ENCODE data around the gene AQR.
A peak's percentile ranks its signal among the peaks of the same experiment; 100 is the strongest.
"Not testable (repeated sequence)": the region's sequence is repeated elsewhere in the genome, so short reads cannot be mapped to it uniquely, and the experiment has no call there.

Gene AQR

DNA sequence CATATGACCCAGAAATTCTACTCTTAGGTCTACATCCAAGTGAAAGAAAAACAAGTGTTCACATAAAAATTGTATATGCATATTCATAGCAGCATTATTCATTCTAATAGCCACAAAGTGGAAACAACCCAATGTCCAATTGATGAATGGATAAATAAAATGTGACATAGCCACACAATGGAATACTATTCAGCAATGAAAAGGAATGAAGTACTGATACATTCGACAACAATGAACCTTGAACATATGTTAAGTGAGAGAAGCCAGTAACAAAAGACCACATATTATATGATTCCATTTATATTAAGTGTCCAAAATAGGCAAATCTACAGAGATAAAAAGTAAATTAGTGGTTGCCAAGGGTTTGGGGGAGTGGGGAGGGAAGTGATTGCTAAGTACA, 104.0 kb downstream of the AQR start:
- DNase-seq: no peak

DNA sequence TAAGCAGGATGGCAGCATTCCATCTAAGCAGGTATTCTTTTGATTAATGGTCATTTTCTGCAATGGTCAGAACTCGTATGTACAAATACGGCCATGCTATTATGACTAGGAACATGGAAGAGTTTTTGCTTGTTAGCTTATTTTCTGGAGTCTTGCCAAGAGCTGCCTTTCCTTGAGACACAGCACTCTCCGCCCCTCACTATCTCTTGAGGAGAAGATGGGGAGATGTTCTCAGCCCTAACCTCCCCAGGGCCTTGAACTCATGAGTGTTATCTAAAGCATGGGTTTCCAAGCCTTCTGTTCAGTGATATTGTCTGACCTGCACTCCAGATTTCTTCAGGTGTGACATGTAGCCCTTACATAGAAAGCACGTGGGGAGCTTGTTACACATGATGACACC, 108.3 kb downstream of the AQR start:
- DNase-seq: no peak

DNA sequence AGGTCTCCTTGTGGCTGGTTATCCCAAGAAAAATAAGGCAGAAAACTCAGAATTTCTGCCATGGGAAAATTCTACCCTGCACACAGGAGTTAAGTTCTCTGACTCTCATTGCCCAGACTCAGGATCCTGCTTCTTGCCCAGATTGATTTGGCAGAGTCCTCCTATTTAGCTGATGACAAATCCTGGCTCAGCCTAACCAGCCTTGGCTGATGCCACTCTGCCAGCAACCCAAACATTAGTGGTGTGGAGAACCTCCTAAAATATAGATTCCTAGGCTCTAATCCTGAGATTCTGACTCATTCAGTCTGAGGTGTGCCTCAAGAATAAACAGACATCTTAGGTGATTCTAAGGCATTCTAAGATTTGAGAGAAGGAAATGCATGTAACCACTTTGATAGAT, 113.6 kb downstream of the AQR start:
- DNase-seq: peak; percentile 6

DNA sequence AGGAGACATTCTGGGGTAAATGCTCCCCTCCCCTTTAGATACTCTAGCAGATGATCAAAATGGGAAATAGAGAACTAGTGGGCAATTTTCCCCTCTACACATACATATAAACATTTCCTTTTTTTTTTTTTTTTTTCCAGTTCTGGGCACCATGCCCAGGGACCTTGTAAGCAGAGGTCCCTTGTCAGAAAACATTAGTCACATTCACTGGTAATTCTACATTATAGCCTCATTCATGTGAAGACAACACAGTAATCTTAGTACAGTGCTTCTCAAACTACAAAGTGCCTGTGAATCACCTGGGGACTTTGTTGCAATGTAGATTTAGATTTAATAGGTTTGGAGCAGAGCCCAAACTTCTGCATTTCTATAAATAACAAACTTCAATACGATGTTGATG, 114.1 kb downstream of the AQR start:
- DNase-seq: peak; percentile 77

DNA sequence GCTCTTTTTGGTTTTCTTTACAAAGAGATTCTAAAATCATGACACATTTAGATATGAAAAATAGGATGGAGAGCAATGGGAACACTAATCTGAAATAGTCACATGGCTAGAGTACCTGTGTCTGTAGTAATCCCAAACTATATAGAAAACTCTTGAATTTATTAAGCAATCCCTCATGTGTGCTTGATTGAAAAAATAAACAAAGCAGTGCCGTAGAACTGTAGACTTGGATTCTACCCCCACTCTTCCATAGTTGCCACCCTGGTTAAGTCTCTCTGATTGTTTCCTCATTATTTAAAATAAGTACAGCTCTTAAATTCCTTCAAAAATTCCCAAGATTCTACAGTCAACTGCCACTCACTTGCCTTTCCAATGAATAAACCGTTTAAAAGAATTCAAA, 115.3 kb downstream of the AQR start:
- DNase-seq: no peak

DNA sequence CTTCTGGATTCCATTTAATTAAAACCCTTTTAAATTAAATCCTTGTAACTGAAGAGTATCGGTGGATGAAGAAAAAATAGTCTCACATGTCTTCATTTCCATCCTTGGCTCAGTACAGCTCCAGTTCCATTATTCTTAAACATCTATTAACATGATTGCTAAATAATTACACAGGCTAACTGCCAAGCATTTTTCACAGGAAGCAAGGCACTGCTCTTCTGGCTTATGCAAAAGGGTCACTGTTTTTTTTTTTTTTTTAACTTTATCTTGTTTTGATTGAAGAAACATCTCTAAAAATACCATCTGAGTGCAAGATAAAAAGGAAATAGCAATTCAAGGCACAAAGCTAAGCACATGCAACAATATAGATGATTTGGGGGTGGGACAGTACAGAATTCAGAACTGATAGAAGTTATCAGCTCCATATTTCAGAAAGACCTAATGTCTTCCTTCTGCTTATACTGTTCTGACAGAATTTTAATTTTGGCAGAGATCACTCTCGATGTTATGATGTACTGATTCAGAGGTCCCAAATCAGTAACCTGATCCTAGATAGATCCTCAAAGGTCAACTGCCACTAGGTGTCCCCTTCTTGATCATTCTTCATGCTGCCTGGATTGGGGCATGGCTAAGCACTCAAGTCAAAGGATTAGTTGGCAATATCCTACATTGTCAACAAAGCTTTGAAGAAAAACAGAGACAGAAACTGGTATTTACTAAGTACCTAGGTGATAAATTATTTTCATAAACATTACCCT, 116.4 kb downstream of the AQR start:
- DNase-seq: peak; percentile 42

DNA sequence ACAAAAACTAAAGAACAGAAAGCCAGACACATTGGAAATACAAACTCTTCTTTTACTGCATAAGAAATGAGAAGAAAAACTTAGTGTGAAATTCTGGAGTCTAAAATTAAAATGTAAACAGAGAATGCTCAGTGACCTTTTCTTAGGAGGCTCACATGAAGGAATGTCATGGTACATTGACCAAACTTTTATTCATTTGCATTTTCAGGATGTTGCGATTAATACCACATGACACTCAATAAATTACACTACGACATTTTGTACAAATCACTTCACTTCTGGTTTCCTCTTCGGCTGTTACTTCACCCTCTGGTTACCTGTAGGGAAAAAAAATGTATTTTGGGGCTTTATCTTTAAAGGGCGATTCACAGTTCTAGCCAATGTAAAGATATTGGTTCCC, 117.8 kb downstream of the AQR start:
- DNase-seq: no peak

DNA sequence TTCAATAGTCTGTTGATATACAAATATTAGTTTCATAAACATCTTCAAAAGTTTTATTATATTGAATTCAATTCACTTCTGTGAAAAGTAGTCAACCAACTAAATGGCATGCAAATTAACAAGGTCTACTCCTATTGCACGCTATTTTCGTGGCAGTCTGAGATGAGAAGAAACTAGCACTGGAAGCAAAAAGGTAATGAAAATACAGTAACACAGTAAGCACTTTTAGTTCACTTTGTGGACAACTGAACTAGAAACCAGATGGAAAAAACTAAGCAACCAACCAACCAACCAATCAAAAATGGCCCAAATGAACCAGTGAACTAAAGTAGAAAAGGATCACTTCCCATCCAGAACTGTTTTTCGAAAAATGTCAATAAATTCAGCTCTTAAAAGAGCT, 118.5 kb downstream of the AQR start:
- no peak for DNase-seq

DNA sequence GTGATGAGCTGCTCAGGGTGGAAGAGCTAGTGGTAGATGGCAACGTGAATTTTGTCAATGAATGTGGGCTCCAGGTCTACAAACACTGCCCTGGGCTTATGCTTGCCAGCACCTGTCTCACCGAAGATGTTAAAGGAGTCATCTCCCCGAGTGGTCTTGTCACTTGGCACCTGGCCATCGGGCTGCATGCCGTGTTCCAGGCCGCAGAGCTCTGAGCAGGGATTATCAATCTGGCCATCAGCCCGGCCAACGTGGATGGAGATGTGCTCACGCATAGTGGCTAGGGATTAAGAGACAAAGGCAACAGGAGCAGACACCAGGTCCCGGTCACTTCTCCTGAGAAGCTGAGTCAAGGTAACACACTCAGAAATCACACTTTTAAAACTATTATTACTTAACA, 119.4 kb downstream of the AQR start:
- no peak for DNase-seq

DNA sequence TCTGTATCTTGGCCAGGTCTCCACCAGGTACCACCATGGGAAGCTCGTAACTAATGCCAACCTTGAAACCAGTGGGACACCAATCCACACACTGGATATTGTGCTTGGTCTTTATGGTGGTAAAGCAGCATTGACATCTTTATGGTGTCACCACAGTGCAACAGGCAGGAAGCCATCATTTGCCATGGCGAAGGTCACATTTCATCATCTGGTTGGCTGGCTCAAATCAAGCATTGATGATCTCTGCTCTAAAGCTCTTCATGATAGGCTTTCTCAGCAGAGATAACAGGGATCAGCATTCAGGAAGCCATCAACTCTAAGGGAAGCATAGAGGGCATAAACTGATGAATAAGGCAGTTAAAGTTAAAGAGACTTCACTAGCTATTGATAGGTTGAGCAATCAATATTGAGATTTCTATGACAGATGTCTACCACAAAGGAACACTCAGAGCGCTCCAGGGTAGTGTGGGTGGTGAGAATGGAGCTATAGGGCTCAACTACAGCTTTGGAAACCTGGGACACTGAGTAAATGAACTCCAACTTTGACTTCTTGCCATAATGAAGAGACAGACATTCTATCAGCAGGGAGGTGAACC, 120.1 kb downstream of the AQR start:
- DNase-seq: no peak

DNA sequence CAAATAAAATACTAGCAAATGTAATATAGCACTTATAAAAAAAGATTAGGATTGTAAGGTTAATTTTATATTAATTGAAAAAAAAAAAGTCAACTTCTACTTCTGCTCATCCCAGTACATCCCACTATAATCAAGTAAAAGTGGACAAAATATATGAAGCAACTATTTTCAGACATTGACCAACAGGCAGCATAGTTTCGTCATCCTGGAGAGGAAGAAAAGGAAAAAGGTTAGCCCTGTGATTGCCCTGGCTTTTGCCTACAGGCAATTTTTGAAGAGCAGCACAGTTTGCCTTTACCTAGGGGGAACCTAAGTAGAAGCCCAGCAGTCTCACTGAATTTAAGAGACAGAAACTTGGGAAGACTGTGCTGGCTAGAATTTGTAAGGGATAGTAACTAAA, 121.9 kb downstream of the AQR start:
- DNase-seq: no peak

DNA sequence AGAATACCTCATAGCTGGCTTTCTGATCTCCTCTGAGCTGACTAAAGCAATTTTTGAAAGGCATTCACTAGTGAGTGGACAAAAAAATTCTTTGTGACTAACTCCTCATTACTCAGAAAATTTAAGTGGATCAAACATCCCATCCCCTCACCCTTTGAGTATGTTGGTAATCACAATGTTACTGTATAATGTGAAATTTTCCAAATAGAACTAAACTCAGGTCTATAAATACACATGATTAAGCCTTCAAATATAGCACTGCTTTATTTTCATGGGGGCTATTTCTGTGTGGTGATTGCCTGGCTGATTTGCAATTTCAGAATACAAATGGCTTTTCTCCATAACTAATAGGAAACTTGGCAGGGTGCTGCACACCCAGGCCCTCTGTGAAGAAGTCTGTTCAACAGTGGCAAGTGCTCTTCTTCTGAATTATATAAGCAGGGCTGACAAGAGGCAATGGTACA, 128.2 kb downstream of the AQR start:
- peak; percentile 61 for DNase-seq

DNA sequence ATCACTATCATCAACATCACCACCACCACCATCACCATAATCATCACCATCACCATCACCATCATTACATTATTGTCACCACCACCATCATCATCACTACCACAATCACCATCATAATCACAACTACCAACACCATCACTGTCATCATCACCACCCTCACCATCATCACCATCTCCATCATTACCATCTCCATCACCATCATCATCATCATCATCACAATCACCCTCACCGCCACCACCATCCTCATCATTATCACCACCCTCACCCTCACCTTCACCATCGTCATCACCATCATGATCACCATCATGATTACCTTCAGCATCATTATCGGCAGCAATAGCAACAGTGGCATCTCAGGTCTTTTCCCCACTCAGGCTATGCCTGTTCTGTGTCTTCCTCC, 131.3 kb downstream of the AQR start:
- DNase-seq: no peak

DNA sequence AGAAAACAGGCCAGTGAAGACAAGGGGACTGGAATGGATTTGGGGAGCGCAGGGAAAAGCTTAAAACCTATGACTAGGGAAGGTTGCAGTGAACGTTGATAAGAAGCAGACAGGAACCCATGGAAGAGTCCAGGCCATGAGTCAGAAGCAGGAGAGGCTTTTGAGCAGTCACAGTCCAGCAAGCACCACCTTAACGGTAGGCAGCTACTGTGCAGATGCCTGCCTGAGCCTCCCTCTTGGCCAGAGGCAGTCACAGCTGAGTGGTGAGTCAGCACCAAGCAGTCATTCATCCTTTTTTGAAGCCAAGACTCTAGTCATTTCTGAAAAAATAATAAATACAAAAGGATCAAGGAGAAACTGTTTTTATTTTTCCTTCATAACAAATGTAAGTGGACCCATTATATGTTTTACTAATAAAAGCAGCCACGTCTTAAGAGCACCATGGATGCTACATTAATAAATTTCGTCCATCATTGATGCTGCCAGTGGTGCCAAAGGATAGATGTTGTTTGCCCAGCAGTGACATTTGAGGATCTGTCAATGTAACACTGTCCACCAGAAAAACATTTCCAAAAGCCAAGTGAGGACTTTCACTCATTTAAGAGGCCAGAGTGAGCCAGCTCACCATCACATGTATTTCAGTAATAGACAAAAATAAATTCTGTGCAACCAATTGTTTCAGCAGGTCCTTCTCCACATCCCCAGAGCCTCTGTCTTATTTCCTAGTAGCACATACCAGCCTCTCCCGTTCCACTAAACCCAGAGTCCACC, 132.1 kb downstream of the AQR start:
- peak; percentile 68 for DNase-seq

DNA sequence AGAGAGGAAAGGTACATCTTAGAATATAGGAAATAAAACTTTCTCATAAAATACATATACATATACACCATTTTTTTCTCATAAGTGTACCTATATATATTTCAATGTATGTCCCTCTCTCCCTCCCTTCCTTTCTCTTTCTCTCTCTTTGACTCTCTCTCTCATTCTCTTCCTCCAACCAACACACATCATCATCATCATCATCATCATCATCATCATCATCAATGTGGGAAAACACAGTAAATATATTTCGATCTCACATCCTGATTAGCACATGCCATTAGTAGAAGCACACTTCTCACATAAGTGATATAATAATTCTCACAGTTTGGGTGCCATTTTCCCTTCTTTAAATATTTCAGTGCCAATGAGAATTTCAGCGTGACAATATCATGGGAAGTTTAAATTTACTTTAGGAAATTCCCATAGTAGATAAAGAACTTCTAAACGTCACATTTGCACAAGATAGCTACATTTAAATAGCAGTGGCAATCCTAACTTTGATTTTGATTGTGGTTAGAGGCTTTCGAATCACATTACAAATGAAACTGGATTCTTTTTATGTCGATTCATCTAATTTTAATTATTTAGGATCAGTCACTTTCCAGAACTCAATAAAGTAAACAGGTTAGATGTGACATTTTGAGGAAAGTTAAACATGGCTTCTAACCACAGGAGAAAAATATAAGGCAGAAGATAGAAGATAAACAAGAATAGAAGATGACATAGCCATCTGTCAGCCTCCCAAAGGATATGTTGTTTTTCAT, 141.2 kb downstream of the AQR start:
- no peak for DNase-seq

DNA sequence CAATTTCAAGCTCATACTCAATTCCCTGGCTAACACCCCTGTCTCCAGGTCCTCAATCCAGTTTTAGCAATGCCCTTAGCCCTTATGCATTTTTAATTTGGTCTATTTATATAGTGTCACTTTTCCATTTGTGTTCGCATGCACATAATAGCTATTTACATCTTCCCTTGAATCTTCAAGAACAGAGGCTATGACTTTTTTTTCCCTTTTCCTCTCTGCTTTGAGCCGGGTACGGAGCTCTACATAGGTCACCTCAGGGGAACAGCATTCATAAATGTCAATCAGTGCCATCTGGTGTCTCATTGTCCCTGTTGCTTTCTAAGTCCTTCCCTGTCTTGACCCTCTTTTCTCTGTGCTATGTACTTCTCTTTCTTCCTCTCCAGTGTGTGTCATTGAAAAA, 147.7 kb downstream of the AQR start:
- DNase-seq: no peak

DNA sequence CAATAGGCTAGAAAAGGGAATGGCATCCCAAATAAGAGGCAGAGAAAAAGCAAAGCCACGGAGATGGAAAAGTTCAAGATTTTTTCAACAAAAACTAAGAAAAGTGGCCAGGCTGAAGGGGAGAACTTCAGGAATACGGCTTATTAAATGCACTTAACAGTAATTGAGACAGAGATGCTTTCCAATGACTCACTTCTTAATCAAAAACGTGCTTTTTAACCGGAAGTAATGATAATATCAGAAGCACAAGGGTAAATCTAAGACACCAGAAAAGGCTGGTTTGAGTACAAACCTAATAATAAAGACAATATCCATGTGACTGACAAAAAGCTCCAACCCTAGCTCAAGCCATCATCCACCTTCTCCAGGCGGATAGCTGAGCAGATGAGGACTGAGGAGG, 149.4 kb downstream of the AQR start:
- no peak for DNase-seq

DNA sequence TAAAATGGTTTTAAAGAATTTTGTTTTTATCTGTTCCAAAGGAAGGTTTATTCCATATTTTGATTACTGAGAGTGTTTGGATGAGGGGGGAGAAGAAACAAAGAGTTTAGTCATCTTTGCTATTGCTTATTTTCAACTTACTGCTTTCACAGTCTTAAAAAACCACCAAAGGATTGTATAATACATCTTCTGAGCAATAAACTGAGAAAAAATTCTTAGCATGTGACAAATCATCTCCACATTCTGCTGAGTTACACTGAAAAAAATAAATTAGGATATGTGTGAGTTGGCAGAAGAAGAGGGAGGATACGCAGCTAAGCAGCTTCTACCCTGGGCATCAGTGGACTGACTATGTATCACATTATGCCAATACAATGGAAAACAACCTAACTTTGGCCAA, 151.0 kb downstream of the AQR start:
- DNase-seq: peak; percentile 53

DNA sequence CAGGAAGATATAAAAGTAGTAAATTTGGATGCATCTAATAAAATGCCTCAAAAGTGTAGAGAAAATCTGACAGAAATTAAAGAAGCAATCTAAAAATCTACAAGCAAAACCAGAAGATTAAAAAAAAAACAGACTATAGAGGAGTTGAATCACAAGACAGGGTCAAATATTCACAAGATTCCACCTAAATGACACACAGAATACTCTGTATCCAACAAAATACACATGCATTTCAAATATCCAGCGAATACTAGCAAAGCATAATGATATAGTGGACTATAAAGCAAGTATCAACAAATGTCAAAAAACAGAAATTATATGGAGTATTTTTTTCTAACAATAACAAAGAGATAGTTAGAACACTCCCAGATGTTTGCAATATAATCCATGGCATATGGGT, 153.7 kb downstream of the AQR start:
- DNase-seq: peak; percentile 45

DNA sequence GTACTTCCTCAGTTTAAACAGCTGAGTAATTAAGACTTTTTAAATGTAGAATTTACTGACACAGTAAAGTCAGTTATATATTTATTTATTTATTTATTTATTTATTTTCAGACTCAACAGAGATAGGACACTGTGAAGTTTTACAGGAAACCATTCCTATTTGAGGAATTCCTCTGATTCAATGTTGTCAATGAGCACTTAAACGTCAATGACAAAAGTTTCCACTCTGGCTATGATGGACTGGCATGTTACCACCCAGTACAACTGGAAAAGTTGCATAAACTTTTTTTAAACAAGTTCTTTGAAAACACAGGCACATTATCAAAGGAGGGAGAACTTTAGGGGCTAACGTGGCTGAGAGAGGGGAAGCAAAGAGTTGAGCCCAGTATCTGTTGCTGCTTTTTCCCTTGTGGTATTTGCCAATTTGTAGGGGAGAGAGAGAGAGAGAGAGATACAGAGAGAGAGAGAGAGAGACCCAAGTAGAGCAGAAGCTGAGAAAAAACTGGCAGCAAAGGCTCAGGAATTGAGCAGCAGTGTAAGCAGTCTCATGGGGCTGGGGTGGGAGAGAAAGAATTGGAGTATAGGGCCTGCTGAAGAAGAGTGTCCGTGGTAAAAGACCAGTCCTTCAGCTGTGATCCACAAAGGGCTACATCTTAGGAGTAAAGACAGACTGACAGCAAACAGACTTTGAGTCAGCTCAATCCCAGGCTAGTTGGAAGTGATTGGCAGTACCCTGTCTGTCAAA, 155.9 kb downstream of the AQR start:
- DNase-seq: no peak

DNA sequence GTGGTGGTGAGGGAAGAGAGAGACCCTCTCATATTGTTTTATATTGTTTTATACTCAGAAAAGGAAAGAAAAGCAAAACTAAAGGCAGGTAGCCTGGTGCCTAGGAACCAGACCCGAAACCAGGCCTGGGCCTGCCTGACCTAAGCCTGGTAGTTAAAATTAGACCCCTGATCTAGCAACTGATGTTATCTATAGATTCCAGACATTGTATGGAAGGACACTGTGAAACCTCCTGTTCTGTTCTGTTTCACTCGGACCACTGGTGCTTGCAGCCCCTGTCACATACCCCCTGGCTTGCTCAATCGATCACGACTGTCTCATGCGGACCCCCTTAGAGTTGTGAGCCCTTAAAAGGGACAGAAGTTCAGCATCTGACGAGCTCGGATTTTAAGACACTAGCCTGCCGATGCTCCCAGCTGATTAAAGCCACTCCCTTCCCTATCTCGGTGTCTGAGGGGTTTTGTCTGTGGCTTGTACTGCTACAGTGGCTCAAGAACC, 156.6 kb downstream of the AQR start:
- DNase-seq: not testable (repeated sequence)

DNA sequence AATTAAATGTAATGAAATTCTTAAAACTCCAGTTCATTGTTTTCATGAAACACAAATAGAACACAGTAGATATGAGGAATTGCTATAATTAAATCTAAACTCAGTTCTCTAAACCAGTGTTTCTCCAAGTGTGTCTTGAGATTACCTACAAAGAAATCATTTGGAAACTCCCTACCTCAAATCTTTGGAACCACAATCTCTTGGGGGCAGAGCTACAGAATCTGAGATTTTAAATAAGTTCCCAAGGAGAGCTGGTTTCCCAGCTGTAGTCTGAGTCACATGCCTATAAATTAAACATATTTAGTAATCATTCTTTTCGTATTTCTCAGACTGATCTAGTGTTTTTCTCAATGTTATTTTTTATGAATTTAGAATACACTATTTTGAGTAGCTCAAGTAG, 157.2 kb downstream of the AQR start:
- peak; percentile 70 for DNase-seq
